Measurements from ENCODE around the gene UVRAG.

UVRAG gene

DNA sequence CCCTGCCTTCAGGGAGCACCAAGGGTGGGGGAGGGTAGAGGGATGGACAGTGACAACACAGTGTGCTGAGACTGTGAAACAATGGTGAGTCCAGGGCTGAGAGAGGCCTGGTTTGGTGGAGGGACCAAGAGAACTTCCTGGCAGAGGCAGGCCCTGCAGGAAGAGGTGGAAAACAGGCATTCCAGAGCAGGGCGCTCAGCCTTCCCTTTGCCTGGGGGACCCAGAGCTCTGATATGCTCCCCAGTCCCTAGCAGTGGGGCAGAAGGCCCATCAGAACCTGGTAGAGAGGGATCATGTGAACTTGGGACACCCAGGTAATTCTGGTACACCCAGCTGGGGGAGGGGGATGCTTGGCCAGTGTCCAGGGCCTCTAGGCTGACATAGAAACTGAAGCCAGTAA, 17.2 kb upstream of the UVRAG start:
- H3K4me3 ChIP-seq (replicated peaks; ENCODE audit: low read depth, low read length), result no peak overlapping the region
- no peaks in the 10 kb centered on the region for H3K27me3 ChIP-seq (replicated peaks; ENCODE audit: control insufficient read depth, insufficient read depth, low read length)
- TF ChIP-seq, protein P1, sequence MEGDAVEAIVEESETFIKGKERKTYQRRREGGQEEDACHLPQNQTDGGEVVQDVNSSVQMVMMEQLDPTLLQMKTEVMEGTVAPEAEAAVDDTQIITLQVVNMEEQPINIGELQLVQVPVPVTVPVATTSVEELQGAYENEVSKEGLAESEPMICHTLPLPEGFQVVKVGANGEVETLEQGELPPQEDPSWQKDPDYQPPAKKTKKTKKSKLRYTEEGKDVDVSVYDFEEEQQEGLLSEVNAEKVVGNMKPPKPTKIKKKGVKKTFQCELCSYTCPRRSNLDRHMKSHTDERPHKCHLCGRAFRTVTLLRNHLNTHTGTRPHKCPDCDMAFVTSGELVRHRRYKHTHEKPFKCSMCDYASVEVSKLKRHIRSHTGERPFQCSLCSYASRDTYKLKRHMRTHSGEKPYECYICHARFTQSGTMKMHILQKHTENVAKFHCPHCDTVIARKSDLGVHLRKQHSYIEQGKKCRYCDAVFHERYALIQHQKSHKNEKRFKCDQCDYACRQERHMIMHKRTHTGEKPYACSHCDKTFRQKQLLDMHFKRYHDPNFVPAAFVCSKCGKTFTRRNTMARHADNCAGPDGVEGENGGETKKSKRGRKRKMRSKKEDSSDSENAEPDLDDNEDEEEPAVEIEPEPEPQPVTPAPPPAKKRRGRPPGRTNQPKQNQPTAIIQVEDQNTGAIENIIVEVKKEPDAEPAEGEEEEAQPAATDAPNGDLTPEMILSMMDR (IDR thresholded peaks at IDR 0.05; ENCODE audit: insufficient read depth, low read length, poor library complexity, severe bottlenecking), result no peak
- no peak for DNase-seq (ENCODE audit: extremely low read depth, insufficient read length)
- H3K36me3 ChIP-seq (ENCODE audit: control insufficient read depth, insufficient read depth, low read length), result peaks cover 7% of the 10 kb centered on the region

DNA sequence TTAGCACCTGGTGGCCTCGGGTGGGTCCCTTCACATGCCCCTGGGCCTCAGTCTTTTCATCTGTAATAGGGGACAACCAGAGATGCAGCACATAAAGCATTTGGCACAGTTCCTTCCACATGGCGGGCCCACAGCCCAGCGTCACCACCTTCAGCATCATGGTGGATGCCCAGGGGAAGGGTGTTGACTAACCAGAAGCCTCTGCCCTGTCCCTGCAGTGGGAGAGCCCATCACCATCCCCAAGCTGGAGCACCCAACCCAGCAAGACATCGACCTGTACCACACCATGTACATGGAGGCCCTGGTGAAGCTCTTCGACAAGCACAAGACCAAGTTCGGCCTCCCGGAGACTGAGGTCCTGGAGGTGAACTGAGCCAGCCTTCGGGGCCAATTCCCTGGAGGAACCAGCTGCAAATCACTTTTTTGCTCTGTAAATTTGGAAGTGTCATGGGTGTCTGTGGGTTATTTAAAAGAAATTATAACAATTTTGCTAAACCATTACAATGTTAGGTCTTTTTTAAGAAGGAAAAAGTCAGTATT, 14.8 kb upstream of the UVRAG start:
- no peaks in the 10 kb centered on the region for H3K27me3 ChIP-seq (replicated peaks; ENCODE audit: control insufficient read depth, insufficient read depth, low read length)
- TF ChIP-seq, protein P1 (IDR thresholded peaks at IDR 0.05; ENCODE audit: insufficient read depth, low read length, poor library complexity, severe bottlenecking), result no peak
- peaks cover 7% of the 10 kb centered on the region for H3K36me3 ChIP-seq (ENCODE audit: control insufficient read depth, insufficient read depth, low read length)
- DNase-seq (ENCODE audit: extremely low read depth, insufficient read length), result no peak
- no peak overlapping the region for H3K4me3 ChIP-seq (replicated peaks; ENCODE audit: low read depth, low read length)

DNA sequence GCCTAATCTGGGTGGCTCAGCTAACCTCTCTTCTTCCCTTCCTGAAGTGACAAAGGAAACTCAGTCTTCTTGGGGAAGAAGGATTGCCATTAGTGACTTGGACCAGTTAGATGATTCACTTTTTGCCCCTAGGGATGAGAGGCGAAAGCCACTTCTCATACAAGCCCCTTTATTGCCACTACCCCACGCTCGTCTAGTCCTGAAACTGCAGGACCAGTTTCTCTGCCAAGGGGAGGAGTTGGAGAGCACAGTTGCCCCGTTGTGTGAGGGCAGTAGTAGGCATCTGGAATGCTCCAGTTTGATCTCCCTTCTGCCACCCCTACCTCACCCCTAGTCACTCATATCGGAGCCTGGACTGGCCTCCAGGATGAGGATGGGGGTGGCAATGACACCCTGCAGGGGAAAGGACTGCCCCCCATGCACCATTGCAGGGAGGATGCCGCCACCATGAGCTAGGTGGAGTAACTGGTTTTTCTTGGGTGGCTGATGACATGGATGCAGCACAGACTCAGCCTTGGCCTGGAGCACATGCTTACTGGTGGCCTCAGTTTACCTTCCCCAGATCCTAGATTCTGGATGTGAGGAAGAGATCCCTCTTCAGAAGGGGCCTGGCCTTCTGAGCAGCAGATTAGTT, 14.2 kb upstream of the UVRAG start:
- TF ChIP-seq, protein P1 (IDR thresholded peaks at IDR 0.05; ENCODE audit: insufficient read depth, low read length, poor library complexity, severe bottlenecking), result no peak
- no peak for DNase-seq (ENCODE audit: extremely low read depth, insufficient read length)
- H3K4me3 ChIP-seq (replicated peaks; ENCODE audit: low read depth, low read length), result no peak overlapping the region
- H3K36me3 ChIP-seq (ENCODE audit: control insufficient read depth, insufficient read depth, low read length), result peaks cover 7% of the 10 kb centered on the region
- no peaks in the 10 kb centered on the region for H3K27me3 ChIP-seq (replicated peaks; ENCODE audit: control insufficient read depth, insufficient read depth, low read length)

DNA sequence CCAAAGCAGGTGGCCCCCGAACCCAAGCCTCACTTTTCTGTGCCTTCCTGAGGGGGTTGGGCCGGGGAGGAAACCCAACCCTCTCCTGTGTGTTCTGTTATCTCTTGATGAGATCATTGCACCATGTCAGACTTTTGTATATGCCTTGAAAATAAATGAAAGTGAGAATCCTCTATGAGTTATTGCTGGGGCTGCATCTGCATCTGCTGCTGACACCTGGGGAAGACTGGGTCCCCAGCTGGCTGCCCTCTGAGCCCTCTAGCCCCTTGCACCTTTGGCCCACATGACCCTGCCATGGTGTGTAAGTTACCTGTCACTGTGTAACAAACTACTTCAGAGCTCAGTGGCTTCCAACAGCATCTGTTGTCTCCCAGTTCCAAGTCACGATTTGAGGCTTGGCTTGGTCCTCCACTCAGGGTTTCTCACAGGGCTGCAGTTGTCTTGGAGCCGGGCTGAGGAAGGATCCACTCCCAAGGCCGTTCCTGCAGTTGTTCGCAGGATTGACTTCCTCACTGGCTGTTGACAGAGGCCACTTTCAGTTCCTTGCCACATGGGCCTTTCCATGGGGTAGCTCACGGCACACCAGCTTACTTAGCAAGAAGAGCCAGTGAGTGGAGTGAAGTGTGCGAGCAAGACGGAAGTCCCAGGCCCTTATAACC, 13.5 kb upstream of the UVRAG start:
- TF ChIP-seq, protein P1 (IDR thresholded peaks at IDR 0.05; ENCODE audit: insufficient read depth, low read length, poor library complexity, severe bottlenecking), result no peak
- H3K4me3 ChIP-seq (replicated peaks; ENCODE audit: low read depth, low read length), result no peak overlapping the region
- H3K36me3 ChIP-seq (ENCODE audit: control insufficient read depth, insufficient read depth, low read length), result peaks cover 6% of the 10 kb centered on the region
- no peaks in the 10 kb centered on the region for H3K27me3 ChIP-seq (replicated peaks; ENCODE audit: control insufficient read depth, insufficient read depth, low read length)
- DNase-seq (ENCODE audit: extremely low read depth, insufficient read length), result peak; percentile 37

DNA sequence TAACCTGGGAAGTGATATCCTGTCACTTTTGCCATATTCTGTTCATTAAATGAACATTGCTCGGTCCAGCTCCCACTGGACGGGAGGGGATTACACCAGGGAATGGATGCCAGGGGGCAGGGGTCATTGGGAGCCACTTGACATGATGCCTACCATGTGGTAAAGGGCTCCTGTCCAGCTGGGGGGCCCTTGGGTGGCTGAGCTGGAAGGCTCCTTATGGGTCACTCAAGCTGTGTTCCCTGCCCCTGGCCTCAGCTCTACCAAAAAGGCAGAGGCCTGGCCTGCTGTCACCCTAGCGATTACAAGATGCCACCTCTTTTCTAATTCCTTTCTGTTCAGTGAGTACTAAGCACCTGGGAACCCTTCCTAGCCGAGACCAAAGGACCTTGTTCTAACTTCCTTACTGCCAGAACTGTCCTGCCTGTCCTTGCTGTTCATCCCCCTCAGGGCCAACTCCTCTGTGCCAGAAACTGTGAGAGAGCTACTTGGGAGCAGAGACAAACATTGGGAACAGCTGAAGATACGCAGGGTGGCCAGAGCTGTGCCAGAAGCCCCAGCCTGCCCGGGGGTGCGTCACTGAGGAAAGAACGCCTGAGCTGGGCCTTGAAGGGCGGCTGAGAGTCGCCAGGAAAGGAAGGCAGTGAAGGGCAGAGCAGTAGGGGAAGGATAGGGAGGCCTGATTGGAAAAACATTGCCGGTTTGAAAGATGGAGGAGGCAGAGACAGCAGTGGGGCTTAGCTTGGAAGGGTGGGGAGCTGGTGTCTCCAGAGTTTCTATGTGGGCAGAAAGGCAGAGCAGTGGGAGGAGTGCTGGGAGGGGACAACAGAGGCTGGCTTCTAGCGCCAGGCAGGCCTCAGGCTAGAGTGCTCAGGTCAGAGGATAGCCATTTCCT, 12.7 kb upstream of the UVRAG start:
- Histone ChIP-seq H3K4me3 (replicated peaks; ENCODE audit: low read depth, low read length) (no peak overlapping the region), H3K36me3 (ENCODE audit: control insufficient read depth, insufficient read depth, low read length) (peaks cover 5% of the 10 kb centered on the region), H3K27me3 (replicated peaks; ENCODE audit: control insufficient read depth, insufficient read depth, low read length) (no peaks in the 10 kb centered on the region)
- TF ChIP-seq, protein P1 (IDR thresholded peaks at IDR 0.05; ENCODE audit: insufficient read depth, low read length, poor library complexity, severe bottlenecking), result no peak
- DNase-seq (ENCODE audit: extremely low read depth, insufficient read length), result no peak
